Gastroesophageal sphincter (tissue), 3 donors: ENCODE data around the gene PBX1.

Experiments
- CTCF ChIP-seq, 4 experiments: fragments of 200-600 bp in 2 of 4; fragments of 450-650 bp in 2 of 4; sonication (generic) in 1 of 4; IDR thresholded peaks; one replicate each; pipeline ENCODE4 v1.5.1; 2017 to 2019; ENCODE audit warnings: antibody characterized with exemption in 4 of 4, mild to moderate bottlenecking in 2 of 4, moderate library complexity in 2 of 4
- POLR2A ChIP-seq, 2 donors: fragments of 450-650 bp; IDR thresholded peaks; one replicate each; pipeline ENCODE4 v1.6.1; 2017; ENCODE audit warnings: antibody characterized with exemption in 2 of 2, mild to moderate bottlenecking in 2 of 2, moderate library complexity in 1 of 2
- POLR2AphosphoS5 ChIP-seq: sonication (generic); formaldehyde crosslinking; IDR thresholded peaks from one replicate; pipeline ENCODE4 v1.6.1; 2017; ENCODE audit warnings: antibody characterized with exemption

DNA sequence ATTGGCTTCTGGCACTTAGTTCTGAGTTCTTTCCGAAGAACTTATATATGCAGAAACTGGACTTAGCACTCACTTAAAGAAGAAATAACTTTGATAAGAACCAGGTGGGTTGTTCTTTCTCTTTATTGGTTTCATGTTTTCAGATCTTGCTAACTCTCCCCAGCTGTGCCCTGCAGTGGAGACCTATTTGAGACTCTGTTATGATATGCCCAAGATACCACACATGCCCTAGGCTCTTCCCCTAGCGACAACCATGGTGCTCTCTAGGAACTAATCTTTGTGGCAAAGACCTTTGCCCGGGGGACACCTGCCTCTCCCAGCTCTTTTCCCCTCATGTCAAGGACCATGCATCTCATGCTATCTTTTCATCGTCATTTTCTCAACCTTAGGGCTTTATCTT lies 128.8 kb downstream of the PBX1 start:
- TF ChIP-seq POLR2A (IDR thresholded peaks at IDR 0.05), result no peak
- no peak for TF ChIP-seq CTCF (IDR thresholded peaks at IDR 0.05)
- TF ChIP-seq POLR2AphosphoS5, result no peak
